NCI-H82 (cell line): Measurements from ENCODE around the gene C1orf226.

Experiments
- DNase-seq: peaks from one replicate; lab custom pipeline; 2025; lab: John Stamatoyannopoulos, UW

C1orf226 gene

GRCh38 chr1:162385280-162385623 is 3.7 kb downstream of the C1orf226 start:
- no peak for DNase-seq

DNA sequence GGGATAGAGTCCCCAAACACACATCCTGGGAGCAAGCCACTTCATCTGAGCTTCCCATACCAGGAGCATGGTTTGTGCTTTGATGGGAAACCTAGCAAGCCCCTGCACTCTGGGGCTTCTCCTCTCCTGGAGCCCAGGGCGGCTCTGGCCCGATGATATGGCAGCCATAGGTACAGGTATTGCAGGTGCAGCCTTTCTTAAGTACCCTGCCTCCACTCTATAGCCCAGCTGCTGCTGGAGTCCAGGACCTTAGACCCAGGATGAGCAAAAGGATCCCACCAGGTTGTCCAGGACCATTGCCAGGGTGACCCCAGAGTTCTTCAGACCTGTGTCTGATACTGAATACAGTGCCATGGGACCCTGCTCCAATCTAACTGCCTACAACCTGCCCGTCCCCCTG is 4.2 kb downstream of the C1orf226 start:
- no peak for DNase-seq

DNA sequence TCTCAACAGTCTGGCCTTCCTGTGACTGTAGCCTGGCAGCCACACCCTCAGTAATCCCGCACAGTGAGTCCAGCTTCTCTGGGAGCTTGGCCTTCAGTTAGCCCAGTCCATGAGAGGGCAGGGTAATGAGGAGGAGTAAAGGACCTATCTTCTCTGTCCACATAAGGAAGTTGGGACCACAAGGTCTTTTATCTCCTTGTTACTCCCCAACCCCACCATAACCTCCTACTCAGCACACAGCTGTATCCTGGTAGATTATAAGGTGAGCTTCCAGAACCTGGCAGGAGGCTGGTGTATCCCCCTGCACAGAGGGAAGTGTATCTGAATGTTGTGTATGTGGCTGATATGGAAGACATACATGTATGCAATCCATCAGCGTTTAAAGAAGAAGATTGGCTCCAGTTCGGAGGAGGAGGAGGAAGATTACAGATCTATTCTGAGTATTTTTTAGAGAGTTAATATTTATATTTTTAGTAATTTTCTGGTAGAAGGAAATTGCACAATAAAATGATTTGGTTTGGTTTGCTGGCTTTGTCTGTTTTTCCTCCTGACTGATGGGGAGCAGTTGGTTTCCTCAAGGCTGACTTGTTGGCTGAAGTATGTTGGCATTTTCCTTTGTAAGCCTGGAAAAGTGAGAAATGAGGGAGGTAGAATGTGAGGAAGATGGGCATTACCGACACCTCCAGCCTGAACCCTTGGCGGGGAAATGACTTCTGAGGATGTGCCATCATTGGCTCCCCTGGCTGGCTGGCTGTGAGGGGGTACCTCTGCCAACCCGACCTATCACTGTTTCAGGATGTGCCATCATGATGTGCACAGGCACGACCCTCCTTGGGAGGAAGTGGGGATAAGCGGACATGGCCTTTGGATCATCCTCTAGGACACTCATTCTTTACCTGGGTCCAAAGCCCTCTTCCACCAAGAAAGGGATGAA is 5.0 kb downstream of the C1orf226 start:
- no peak for DNase-seq

GRCh38 chr1:162387226-162388082 is 5.9 kb downstream of the C1orf226 start:
- DNase-seq, result no peak

DNA sequence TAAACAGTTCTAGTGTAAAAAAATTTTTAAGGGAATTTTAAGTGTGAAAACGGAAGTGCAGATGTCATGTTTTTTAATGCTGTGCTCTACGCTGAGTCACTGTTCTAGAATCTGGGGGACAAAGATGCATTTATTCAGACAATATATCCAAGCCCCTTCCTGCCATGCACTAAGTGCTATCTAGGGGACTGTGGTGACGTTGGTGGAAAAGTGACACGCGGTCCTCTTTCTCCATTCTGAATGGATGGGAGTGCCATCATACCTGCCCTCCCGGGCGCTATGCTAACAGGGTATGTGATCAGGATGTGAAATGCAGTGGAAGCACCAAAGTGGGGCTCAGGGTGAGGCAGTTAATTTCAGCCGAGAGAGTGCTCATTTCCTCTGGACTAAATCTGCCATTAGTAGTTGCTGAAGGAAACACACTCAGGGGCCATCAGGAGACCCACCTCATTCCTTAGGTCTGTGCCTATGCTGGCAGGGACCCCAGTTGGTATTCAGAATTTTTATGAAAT is 6.6 kb downstream of the C1orf226 start:
- DNase-seq, result no peak

DNA sequence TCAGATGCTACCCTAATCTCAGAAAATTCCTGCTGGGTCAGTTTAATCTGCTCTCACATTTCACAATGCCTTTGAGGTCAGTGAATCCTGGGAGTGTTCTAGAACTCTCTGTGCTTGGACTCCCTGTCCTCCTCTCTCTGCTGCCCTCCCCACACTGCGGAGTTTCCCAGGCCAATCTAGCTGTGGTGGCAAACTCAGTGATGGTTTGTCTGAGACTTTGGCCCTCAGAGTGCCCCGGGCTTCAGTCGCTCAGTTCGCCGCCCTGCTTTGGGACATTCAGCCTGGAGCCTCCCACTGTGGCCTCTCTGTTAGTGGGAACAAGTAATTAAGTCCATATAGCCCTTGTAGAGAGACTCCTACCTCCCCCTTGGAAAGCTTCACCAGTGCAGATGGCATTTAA is 7.1 kb downstream of the C1orf226 start:
- DNase-seq, result no peak

DNA sequence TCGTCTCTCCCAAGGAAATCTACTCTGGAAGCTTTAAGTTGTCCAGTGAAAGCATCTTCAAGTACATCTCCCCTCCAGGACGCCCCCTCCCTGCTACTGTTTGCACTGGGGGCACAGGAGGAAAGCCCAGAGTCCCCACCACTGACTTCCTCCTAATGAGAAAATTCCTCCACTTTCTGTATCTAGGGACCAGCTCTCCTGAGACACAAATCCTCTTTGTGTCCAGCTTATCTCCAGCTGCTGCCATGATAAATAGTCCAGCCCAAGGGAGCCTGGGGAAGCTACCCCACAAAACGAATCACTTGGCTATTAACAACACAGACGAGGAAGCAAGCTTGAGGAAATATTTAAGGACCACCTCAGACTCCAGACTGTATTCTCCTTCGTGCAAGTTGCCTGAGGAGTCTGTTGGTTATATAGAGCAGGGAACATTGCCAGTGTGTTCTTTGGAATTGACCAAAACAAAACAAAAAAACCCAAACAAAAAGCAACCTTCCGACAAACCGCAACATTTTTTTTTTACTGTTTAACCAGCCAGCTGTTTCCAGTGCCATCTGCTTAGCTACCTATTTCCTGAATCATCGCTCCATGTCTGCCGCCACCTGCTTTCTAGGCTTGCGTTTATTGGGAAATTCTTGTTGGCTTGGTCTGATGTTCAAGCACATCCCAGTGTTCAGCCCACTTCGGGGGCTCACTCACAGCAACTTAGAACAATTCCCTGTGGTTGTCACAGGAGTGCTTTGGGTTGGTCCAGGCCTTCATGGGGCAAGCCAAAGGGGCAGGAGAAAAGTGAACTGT is 7.7 kb downstream of the C1orf226 start:
- peak; percentile 96 for DNase-seq

- DNase-seq, result peak; percentile 51
Observed at GRCh38 chr1:162389971-162390370, 8.4 kb downstream of the C1orf226 start.

DNA sequence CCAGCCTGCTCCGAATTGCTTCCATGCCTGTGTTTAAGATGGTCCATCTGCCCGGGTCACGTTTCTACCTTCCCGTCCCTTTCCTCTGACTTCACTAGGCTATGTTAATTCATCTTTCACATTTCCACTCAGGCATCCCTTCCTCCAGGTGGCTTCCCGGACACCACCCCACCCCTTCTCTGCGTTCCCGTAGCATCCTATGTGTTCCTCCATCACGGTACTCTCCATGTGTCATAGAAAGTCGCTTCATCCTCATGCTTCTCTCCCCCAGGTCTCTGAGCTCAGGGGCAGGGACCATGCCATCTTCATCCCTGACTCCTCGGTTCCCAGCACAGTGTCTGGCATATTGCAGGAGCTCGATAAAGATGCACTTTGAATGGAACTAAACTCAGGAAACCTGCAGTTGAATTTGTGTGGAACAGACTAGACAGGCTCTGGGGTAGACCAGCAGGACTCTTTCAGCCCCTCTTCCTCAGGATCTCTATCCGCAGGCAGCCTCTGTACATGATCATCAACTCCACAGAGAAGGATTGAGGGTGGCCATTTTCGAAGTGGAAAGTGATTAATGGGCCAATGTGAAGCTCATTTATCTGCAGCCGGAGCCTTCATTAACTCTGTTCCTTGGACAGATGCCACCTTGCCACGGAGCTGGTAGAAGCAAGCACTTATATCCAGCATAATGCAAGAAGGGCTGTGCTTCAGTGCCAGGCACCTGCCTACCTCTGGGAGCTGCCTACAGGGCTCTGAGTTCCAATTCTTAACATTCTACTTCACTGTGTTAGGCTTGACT is 9.1 kb downstream of the C1orf226 start:
- DNase-seq, result peak; percentile 58

GRCh38 chr1:162391790-162392563 is 10.4 kb downstream of the C1orf226 start:
- peak; percentile 97 for DNase-seq

GRCh38 chr1:162396201-162396906 is 14.8 kb downstream of the C1orf226 start:
- no peak for DNase-seq

DNA sequence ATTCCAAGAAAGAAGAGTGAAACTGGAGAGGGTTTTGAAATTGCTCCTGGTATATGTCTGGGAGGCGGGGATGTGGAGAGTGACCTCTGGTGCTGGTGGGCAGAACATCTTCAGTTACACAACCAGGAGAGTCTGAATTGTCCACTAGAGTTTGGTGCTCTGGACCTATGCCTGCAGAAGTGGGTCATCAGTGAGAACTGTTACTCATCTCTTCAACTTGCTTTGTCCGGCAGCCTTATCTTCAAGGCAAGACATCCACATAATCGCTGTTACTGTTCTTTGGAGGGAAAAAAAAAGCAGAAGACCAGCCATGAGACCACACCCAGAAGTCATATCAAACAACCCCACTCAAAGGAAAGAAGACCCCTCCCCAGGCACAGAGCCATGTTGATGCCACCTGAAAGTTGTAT is 15.5 kb downstream of the C1orf226 start:
- no peak for DNase-seq

DNA sequence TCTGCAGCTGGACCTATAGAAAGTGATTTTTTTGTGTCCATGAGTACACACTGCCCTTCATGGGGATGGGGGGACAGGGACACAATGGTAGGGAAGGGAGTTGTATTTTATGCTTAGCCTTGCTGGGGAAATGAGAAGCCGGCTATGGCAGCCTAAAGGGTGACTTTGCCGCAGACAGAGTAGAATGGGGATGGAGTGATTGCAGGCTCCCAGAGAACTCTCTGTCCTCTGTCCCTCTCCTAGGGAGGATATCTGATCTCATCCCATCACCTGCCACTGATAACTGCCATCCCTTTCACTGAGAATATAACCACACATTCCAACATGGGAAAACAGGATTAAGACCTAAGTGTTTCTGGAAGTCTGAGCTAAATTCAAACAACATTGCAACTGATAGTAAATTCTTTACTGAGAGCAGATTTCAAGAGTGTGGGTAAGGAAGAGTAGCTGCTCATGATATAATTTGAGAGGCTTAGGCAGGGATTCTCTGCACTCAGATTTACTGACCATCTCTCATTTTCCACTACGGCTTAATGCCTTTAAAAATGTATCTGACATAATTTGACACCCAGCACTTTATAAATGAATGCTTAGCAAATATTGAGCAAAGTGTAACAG is 16.5 kb downstream of the C1orf226 start:
- peak; percentile 36 for DNase-seq

DNA sequence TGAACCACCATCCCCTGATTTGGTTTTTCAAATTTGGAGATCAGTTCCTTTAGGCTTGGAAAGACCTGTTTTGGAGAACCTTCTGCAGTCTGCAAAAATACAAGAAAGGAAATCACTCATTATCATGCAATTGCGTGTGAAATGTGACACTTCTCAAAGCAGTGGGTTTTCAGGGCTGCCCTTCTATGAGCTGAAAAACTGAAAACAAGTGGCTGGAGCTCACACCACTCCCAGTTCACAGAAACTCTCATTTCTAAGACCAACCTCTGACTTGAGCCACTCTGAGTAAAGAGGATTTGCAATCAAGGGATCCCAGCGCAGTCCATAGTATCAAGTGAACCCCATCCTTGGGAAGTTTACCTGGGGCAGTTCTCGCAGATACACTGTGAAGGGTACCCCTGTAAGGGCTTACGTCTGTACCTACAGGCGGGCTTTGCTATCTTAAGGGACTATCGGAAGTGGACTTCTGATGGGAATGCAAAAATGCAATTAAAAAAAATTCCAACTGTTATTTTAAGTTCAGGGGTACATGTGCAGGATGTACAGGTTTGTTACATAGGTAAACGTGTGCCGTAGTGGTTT is 17.6 kb downstream of the C1orf226 start:
- DNase-seq, result no peak

DNA sequence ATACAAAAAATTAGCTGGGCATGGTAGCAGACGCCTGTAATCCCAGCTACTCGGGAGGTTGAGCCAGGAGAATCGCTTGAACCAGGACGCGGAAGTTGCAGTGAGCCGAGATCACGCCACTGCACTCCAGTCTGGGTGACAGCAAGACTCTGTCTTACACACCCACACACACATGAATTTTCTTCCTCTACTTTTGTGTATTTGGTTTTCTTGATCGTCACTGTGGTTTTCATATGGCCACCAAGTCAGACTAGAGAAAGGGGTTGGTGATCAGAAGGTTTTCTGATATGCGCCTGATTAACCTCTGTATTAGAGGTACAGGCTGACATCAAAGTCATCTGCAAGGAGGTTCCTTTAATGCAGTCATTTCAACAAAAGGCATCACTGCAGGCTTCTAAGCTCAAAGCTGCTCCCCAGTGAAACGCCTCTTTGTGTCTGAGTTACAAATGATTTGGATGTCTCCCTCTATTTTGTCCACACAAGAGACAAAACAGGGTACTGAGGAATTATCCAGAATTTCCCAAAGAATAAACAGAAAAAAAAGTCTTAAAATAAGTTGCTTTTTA is 19.3 kb downstream of the C1orf226 start:
- DNase-seq, result no peak

DNA sequence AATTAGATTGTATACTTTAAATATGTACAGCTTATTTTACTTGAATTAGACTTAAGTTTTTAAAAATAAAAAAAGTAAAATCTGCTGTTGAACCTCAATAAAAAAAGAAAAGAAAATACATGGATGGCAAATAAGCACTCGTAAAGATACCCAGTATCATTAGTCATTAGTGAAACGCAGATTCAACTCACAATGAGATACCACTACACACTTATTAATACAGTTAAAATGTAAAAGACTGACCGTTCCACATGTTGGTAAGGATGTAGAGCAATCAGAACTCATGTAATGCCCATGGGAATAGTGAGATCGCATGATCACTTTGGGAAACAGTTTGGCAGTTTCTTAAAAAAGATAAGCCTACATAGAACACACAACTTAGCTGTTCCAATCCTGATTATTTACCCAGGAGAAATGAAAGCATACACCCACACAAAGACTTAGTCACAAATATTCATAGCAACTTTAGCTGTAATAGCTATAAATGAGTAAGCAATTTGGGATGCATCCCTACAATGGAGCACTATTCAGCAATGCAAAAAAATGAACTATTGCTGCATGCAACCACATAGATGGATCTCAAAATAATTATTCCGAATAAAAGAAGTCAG is 23.1 kb downstream of the C1orf226 start:
- no peak for DNase-seq

DNA sequence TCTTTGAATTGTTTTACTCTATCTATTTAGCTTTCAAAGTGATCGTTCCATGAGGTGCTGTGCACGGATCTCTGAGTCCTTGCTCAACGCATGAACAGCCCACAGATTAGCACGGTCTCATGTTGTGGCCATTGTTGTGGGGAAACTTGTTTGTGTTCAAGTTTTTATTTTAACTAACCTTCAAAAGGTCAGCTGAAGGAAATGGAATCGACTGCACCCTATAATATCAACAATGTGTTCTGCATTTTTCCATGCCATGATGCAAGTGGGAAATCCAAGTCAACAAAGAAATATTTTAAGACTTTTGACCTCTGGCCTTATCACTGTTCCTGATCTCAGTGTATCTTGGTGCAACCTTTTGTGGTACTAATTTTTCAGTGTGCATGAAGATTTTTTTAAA is 24.3 kb downstream of the C1orf226 start:
- no peak for DNase-seq

GRCh38 chr1:162406811-162407210 is 25.3 kb downstream of the C1orf226 start:
- no peak for DNase-seq
